HepG2 (cell line): ENCODE measurements around the gene TRA2B. TPM values are rescaled to one million over a fixed set of nuclear protein-coding genes. Genes with fewer than 3 reads are reported as not detected.
A peak's percentile ranks its signal among the peaks of the same experiment; 100 is the strongest.

Experiments used
- CSRNP2 ChIP-seq: sonication (generic); formaldehyde crosslinking; conservative IDR thresholded peaks from 2 replicates; pipeline ENCODE4 v1.8.0; 2022; ENCODE audit warnings: low read depth, missing genetic modification reagents
- DR1 ChIP-seq: sonication (generic); formaldehyde crosslinking; IDR thresholded peaks from 2 replicates; pipeline ENCODE4 v1.8.0; 2021; ENCODE audit warnings: mild to moderate bottlenecking, missing genetic modification reagents, inconsistent platforms
- HOXA7 ChIP-seq: sonication (generic); formaldehyde crosslinking; IDR thresholded peaks from 2 replicates; pipeline ENCODE4 v1.8.1; 2022; ENCODE audit warnings: mild to moderate bottlenecking, missing genetic modification reagents, moderate library complexity
- HOXA9 ChIP-seq: sonication (generic); formaldehyde crosslinking; IDR thresholded peaks from 2 replicates; pipeline ENCODE4 v1.8.1; 2022; ENCODE audit warnings: missing genetic modification reagents, mild to moderate bottlenecking, moderate library complexity, borderline replicate concordance
- KLF13 ChIP-seq: sonication (generic); formaldehyde crosslinking; IDR thresholded peaks from 2 replicates; pipeline ENCODE4 v1.4.0; 2020; ENCODE audit warnings: mild to moderate bottlenecking, missing genetic modification reagents
- MEF2D ChIP-seq: sonication (generic); formaldehyde crosslinking; IDR thresholded peaks from 2 replicates; pipeline ENCODE4 v1.5.1; 2020; ENCODE audit warnings: mild to moderate bottlenecking, missing genetic modification reagents
- MYC ChIP-seq: sonication (generic); formaldehyde crosslinking; IDR thresholded peaks from 2 replicates; pipeline ENCODE4 v1.9.0; 2021; ENCODE audit warnings: missing genetic modification reagents, borderline replicate concordance
- PAF1 ChIP-seq: IDR thresholded peaks from 2 replicates; pipeline ENCODE4 v1.6.1; 2016; ENCODE audit warnings: missing genetic modification reagents, missing compliant biosample characterization
- REXO4 ChIP-seq: sonication (generic); formaldehyde crosslinking; IDR thresholded peaks from 2 replicates; pipeline ENCODE4 v1.8.0; 2022; ENCODE audit warnings: missing genetic modification reagents, mild to moderate bottlenecking, borderline replicate concordance
- ZBTB25 ChIP-seq: IDR thresholded peaks from 2 replicates; pipeline ENCODE4 v1.6.1; 2018; ENCODE audit warnings: missing genetic modification reagents
- ZBTB7A ChIP-seq: sonication (generic); formaldehyde crosslinking; IDR thresholded peaks from 2 replicates; pipeline ENCODE4 v1.8.0; 2022; ENCODE audit warnings: mild to moderate bottlenecking, missing genetic modification reagents
- ZEB1 ChIP-seq: IDR thresholded peaks from 2 replicates; pipeline ENCODE4 v1.6.1; 2012; ENCODE audit warnings: mild to moderate bottlenecking, low read depth, inconsistent platforms; ENCODE audit not compliant: insufficient replicate concordance
- ZNF230 ChIP-seq: sonication (generic); formaldehyde crosslinking; IDR thresholded peaks from 2 replicates; pipeline ENCODE4 v1.4.0; 2020; ENCODE audit warnings: mild to moderate bottlenecking, missing genetic modification reagents
- ZNF274 ChIP-seq: sonication (generic); formaldehyde crosslinking; IDR thresholded peaks from 2 replicates; pipeline ENCODE4 v1.5.1; 2020; ENCODE audit warnings: mild to moderate bottlenecking, missing genetic modification reagents
- ZNF616 ChIP-seq: sonication (generic); formaldehyde crosslinking; IDR thresholded peaks from 2 replicates; pipeline ENCODE4 v1.5.0; 2020; ENCODE audit warnings: low read depth, mild to moderate bottlenecking, missing genetic modification reagents
- ZNF737 ChIP-seq: sonication (generic); formaldehyde crosslinking; IDR thresholded peaks from 2 replicates; pipeline ENCODE4 v1.5.0; 2020; ENCODE audit warnings: missing genetic modification reagents, mild to moderate bottlenecking, borderline replicate concordance
- ZNF781 ChIP-seq: sonication (generic); formaldehyde crosslinking; IDR thresholded peaks from 2 replicates; pipeline ENCODE4 v1.5.1; 2020; ENCODE audit warnings: borderline replicate concordance, mild to moderate bottlenecking, missing genetic modification reagents; ENCODE audit errors: not compliant biosample characterization
- ZSCAN30 ChIP-seq: sonication (generic); formaldehyde crosslinking; IDR thresholded peaks from 2 replicates; pipeline ENCODE4 v1.5.0; 2020; ENCODE audit warnings: mild to moderate bottlenecking, missing genetic modification reagents
- polyA plus RNA-seq, 8 experiments: library from polyadenylated mRNA; depleted of rRNA in 3 of 8; stranded (reverse) in 7 of 8; unstranded in 1 of 8; fragments of >200 nt; fragmentation: Illumina TruSeq in 4 of 8; extraction: Trizol in 4 of 8; gene quantifications; 2 replicates each; pipeline versions ENCODE4 v1.2.1 to v1.2.3, GENCODE V29; 2011 to 2016; ENCODE audit warnings: low read depth in 4 of 8, missing spikeins in 1 of 8, mixed read lengths in 1 of 8; ENCODE audit not compliant: insufficient read depth in 1 of 8
- total RNA-seq, 5 experiments: library from RNA; depleted of rRNA; stranded (reverse); fragments of >200 nt; fragmentation: Illumina TruSeq; extraction: Trizol; gene quantifications; 2 replicates each; pipeline ENCODE4 v1.2.3, GENCODE V29; 2016; ENCODE audit warnings: low read depth in 1 of 5
- TF ChIP-seq, protein P1 (sequence below): sonication (generic); formaldehyde crosslinking; IDR thresholded peaks from 2 replicates; pipeline ENCODE4 v1.5.1; 2020; ENCODE audit warnings: mild to moderate bottlenecking, missing genetic modification reagents, borderline replicate concordance

Gene TRA2B
- total and polyA plus RNA-seq, 2 of the 13 experiments (the other 11 are each of a cell fraction or from before 2014, with no cell fraction given): 105 to 241 TPM

DNA sequence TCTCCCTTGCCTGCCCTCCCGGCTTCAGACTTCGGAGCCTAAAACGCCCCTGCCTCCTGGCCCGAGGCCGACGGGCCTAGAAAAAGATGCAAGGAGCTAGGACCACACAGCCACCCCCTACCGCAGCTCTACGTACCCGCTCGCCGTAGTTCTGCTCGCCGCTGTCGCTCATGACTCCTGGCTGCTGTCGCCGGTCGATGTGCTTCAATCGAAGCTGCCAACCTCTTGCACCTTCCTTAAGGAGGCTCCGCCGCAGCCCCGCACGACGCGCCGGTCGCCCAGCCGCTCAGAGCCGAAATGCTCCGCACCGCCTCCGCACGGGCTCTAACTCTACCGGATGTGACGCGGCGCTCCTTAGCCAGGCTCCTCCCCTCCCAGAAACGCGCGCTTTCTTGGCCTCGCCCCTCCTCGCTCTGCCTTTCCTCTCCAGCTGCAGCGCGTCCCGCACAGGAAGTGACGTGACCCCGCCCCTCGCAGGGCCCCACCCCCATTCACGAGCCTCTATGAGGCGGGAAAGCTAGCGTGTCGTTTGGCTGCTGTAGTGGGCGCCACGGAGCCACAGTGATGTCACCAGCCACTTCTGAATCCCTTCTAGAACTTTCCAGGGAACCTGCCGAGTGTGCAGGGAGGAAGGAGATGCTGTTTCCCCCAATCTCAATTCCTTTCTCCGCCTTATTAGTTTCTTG lies at the start of gene TRA2B (continued):
- TF ChIP-seq, protein P1, sequence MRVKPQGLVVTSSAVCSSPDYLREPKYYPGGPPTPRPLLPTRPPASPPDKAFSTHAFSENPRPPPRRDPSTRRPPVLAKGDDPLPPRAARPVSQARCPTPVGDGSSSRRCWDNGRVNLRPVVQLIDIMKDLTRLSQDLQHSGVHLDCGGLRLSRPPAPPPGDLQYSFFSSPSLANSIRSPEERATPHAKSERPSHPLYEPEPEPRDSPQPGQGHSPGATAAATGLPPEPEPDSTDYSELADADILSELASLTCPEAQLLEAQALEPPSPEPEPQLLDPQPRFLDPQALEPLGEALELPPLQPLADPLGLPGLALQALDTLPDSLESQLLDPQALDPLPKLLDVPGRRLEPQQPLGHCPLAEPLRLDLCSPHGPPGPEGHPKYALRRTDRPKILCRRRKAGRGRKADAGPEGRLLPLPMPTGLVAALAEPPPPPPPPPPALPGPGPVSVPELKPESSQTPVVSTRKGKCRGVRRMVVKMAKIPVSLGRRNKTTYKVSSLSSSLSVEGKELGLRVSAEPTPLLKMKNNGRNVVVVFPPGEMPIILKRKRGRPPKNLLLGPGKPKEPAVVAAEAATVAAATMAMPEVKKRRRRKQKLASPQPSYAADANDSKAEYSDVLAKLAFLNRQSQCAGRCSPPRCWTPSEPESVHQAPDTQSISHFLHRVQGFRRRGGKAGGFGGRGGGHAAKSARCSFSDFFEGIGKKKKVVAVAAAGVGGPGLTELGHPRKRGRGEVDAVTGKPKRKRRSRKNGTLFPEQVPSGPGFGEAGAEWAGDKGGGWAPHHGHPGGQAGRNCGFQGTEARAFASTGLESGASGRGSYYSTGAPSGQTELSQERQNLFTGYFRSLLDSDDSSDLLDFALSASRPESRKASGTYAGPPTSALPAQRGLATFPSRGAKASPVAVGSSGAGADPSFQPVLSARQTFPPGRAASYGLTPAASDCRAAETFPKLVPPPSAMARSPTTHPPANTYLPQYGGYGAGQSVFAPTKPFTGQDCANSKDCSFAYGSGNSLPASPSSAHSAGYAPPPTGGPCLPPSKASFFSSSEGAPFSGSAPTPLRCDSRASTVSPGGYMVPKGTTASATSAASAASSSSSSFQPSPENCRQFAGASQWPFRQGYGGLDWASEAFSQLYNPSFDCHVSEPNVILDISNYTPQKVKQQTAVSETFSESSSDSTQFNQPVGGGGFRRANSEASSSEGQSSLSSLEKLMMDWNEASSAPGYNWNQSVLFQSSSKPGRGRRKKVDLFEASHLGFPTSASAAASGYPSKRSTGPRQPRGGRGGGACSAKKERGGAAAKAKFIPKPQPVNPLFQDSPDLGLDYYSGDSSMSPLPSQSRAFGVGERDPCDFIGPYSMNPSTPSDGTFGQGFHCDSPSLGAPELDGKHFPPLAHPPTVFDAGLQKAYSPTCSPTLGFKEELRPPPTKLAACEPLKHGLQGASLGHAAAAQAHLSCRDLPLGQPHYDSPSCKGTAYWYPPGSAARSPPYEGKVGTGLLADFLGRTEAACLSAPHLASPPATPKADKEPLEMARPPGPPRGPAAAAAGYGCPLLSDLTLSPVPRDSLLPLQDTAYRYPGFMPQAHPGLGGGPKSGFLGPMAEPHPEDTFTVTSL (CRISPR knock-in tag): no peak
- TF ChIP-seq ZBTB25 (CRISPR knock-in tag) (peak; percentile 81), MEF2D (CRISPR knock-in tag) (peak; percentile 54; the same call in 1 of the 2 replicates), REXO4 (CRISPR knock-in tag) (no peak), ZNF737 (no peak), HOXA9 (CRISPR knock-in tag) (0 out of 2 replicates have a peak, but pooled peaks have one; percentile 22), ZNF616 (CRISPR knock-in tag) (peak; percentile 74; the same call in 1 of the 2 replicates), ZNF274 (CRISPR knock-in tag) (peak; percentile 94), ZNF230 (CRISPR knock-in tag) (peak; percentile 90), CSRNP2 (CRISPR knock-in tag) (no peak; the same call in none of the 2 replicates), PAF1 (CRISPR knock-in tag) (no peak), DR1 (CRISPR knock-in tag) (peak; percentile 95), KLF13 (CRISPR knock-in tag) (no peak), ZBTB7A (CRISPR knock-in tag) (no peak), ZEB1 (no peak), ZNF781 (peak; percentile 84), MYC (CRISPR knock-in tag) (peak; percentile 71), ZSCAN30 (CRISPR knock-in tag) (peak; percentile 94; the same call in 1 of the 2 replicates), HOXA7 (CRISPR knock-in tag) (peak; percentile 91; the same call in 1 of the 2 replicates)
